Daoy (cell line): ENCODE data around the gene GSC2. TPM values are rescaled to one million over a fixed set of nuclear protein-coding genes. Genes with fewer than 3 reads are reported as not detected.
A peak's percentile ranks its signal among the peaks of the same experiment; 100 is the strongest.

Experiments used
- DNase-seq: peaks from one replicate; pipeline ENCODE4 v3.0.0-alpha.2; 2015; ENCODE audit warnings: low read depth
- total RNA-seq: library from RNA; depleted of rRNA; stranded (reverse); fragments of >200 nt; shearing (Covaris generic); gene quantifications from 2 replicates; pipeline ENCODE4 v1.2.3, GENCODE V29; 2014

GSC2 gene
- total RNA-seq, 1 experiment from 2014 or later: not detected

- no peak for DNase-seq
Measured at GRCh38 chr22:19134176-19134831, 15.8 kb downstream of the GSC2 start.

DNA sequence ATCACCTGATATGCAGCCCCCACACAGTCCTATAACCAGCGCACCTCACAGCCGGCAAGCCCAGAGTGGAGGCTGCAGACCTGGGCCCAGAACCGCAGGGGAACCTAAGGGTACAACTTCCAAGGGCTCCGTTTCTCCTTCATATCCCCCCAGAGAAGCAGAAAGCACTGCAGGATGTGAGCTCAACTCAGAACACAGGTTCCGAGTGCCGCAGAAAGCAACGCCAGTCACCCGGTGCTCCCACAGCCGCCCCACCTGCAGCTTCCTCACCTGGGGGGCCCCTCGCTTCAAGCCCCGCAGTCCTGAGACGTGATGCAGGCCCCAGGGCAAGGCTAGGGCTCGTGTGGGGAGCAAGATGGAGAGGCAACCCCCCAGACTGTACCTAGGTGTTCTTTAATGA, 16.5 kb downstream of the GSC2 start:
- no peak for DNase-seq

DNA sequence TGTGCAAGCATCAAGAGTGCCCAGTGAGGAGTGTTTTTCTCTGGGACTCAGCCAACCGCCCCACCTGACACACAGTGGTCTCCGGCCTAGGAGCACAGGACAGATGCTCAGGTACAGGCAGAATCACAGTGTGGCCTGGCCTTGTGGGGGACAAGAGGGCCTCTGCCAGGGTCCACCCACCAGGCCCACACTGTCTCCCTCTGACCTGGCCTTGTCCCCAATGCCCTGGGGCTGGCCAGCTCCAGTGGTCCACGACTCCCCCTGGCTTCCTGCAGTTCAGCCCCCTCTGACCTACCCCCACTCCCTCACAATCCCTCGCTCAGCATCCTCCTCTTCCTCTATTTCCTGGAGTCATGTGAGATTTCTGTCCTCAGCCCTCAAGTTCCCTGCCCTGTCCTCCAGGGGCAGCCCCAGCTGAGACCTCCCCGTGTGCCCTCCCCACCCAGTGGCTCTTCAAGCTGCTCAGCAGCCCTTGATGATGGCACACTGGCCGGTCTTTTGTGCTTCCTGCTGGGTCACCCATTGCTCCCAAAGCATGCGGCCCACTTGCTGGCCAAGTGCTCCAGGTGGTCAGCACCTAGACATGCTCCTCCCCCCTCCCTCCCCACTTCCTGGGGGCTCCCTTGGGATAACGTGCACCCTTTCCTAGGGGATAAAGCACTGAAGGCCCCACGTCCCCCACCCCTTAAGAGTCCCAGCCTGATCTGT, 17.2 kb downstream of the GSC2 start:
- no peak for DNase-seq

DNA sequence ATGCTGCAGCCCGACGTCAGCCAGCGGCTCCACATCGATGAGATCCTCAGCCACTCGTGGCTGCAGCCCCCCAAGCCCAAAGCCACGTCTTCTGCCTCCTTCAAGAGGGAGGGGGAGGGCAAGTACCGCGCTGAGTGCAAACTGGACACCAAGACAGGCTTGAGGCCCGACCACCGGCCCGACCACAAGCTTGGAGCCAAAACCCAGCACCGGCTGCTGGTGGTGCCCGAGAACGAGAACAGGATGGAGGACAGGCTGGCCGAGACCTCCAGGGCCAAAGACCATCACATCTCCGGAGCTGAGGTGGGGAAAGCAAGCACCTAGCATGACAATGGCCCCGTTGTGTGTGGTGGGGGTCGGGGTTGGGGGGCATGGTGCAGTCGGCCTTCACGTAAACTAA, 17.9 kb downstream of the GSC2 start:
- no peak for DNase-seq

DNA sequence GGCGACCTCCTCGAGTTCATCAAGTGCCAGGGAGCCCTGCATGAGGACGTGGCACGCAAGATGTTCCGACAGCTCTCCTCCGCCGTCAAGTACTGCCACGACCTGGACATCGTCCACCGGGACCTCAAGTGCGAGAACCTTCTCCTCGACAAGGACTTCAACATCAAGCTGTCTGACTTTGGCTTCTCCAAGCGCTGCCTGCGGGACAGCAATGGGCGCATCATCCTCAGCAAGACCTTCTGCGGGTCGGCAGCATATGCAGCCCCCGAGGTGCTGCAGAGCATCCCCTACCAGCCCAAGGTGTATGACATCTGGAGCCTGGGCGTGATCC, 18.4 kb downstream of the GSC2 start:
- DNase-seq: no peak

DNA sequence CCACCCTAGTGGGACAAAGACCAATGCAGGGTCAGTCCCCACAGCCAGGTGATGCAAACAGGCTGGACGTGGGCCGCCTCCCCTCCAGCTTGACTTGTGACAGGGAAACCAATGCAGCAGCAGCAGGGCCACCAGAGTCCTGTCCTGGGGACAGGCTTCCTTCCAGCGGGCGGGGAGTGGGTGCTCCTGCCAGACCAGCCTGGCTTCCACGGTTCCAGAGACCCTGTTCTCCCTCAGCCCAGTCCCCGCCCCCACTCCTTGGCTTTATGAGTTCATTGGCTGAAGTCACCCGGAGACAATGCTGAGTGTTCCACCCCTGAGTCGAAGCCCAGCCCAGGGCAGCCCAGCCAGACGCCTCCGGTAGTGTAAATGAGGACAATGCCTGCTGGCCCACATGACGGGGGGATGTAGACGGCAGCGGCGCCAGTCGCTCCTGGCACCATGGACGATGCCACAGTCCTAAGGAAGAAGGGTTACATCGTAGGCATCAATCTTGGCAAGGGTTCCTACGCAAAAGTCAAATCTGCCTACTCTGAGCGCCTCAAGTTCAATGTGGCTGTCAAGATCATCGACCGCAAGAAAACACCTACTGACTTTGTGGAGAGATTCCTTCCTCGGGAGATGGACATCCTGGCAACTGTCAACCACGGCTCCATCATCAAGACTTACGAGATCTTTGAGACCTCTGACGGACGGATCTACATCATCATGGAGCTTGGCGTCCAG, 19.0 kb downstream of the GSC2 start, which contains the start of gene TSSK2:
Gene TSSK2 (plus strand): TSS at position 350 of the 726 bp plus-strand sequence. CDS start 92 bp downstream, at position 442.
- no peak for DNase-seq

DNA sequence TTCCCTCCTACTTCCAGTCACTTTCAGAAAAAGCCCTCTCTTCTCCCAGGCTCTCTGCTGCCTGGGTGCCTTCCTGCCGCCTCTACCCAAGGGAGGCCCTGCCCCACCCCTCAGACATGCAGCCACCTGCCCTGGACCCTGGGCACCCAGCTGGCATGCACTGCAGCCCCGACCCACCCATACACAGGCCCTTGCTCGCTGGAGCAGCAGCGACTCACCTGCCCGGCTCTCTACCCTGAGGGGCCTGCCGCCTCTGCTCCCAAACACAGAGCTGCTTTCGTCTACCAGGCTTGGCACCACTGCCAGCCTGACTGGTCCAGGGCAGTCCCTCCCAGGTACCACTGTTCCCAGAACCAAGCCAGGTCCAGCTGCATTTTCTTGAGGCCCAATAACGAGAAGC, 20.2 kb downstream of the GSC2 start:
- no peak for DNase-seq

DNA sequence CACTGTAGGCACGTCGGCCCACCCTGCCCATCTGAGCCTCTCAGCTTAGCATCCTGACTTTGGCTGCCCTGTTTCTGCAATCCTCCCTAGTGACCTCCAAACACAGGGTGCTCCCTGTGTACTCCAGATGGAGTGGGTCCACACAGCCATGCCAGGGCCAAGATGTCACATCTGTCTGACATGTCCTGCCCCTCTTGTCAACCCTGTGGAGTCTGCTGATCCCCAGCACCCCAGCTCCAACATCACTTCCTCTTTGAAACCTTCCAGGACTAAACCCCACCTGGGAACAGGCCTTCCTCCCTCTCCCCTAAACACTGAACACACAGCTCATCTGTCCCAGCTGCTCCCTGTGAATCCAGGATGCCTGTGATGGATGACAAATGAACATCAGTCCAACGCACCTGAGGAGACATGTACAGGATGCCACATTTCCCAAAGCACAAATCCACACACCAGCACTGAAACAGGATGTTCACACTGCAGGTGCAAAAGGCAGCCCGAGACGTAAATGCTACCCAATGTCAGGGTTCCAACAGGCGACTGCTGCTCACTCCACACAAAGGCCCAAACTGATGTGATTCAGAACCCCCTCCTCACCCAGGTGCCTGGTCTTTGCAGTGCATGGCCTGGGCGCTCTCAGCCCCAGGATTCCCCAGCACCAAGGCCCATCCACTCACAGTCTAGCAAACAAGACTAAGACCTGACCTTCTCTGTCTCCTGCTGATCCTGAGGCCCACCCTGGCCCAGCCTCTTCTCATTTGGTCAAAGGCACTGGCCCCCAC, 21.0 kb downstream of the GSC2 start:
- no peak for DNase-seq

- no peak for DNase-seq
Measured at GRCh38 chr22:19128009-19128401, 22.1 kb downstream of the GSC2 start.

DNA sequence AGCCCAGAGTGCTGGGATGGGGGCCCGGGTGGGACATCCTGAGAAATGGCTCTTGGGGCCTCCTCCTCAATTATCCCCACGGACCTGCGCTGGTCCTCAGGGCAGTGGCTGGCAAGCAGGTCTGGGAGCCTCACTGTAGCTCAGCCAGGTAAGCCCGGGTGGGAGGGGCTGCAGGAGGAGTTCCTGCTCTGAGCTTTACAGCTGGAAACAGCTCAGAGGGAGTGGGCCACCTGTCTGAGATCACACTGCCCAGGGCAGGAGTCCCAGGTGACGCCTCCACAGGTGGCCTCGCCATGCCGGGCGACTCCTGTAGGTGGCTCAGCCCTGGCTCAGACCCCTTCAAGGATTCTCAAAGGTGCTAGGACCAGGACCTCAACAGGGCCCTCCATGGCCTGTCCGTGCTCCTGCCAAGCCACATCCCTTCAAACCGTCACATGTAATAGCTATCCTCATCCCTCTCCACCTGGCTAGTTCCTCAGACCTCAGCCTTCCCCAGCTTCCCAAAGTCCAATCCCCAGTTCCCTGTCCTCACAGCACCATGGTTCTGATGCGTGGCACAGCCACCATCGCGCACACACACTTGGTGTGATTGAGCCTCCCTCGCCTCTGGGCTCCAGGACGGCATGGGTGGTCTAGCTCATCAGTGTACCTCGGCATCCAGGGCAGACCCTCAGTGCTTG, 22.6 kb downstream of the GSC2 start:
- DNase-seq: no peak

- no peak for DNase-seq
Measured at GRCh38 chr22:19126309-19127273, 23.5 kb downstream of the GSC2 start.

- no peak for DNase-seq
Measured at GRCh38 chr22:19125474-19126308, 24.4 kb downstream of the GSC2 start.

DNA sequence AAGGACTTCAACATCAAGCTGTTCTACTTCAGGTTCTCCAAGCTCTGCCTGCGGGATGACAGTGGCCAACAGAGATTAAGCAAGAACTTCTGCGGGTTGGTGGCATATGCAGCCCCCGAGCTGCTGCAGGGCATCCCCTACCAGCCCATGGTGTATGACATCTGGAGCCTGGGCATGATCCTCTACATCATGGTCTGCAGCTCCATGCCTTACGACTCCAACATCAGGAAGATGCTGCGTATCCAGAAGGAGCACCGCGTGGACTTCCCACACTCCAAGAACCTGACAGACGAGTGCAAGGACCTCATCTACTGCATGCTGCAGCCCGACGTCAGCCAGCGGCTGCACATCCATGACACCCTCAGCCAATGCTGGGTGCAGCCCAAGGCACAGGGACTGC, 25.1 kb downstream of the GSC2 start:
- no peak for DNase-seq

- DNase-seq: no peak
Measured at GRCh38 chr22:19124377-19124776, 25.7 kb downstream of the GSC2 start.

- DNase-seq: no peak
Measured at GRCh38 chr22:19123936-19124335, 26.2 kb downstream of the GSC2 start.

GRCh38 chr22:19122752-19123492, 27.2 kb downstream of the GSC2 start:
- no peak for DNase-seq

- DNase-seq: peak; percentile 97
Measured at GRCh38 chr22:19122143-19122751, 27.8 kb downstream of the GSC2 start, which contains the start of gene DGCR2. Gene DGCR2 (minus strand): TSS chr22:19122412. CDS start chr22:19122206, 206 bp downstream.

DNA sequence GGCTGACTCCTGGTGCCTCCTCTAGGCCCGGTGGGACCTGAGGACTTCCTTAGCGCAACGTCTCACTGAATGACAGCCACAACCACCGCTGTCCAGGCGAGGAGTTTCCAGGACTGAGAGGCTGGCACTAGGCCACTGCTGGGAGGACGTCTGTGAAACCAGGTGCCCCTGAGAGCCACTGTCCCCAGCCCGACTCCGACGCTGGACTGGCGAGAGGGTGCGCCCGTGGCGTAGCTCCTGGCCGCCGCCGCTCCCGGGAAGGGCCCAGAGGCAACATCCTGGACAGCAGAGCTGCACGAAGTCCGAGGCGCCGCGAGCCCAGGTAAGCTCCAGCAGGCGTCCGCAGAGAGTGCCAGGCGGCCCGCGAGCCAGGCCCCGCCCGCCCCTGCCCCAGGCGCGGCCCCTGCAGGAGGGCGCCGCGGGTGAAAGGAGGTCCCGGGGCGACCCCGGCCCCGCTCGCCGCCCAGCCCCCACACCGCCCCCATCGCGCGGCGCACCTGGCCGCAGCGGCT, 28.4 kb downstream of the GSC2 start:
- peak; percentile 46 for DNase-seq
